Smooth muscle cell (in vitro differentiated cells): ENCODE data around the gene RAPGEF1. TPM values are rescaled to one million over a fixed set of nuclear protein-coding genes. Genes with fewer than 3 reads are reported as not detected.

ENCODE experiments used
- DNase-seq: peaks from one replicate; lab custom pipeline; 2025; ENCODE audit not compliant: unreplicated experiment; lab: John Stamatoyannopoulos, UW
- H2AFZ ChIP-seq: fragments of 200-600 bp; sonication (generic); 2 replicates; pipeline ENCODE4 v1.6.0; 2016; ENCODE audit warnings: antibody characterized with exemption, low read depth, mild to moderate bottlenecking
- H3F3A ChIP-seq: fragments of 200-600 bp; sonication (generic); 2 replicates; pipeline ENCODE4 v1.6.0; 2017; ENCODE audit warnings: antibody characterized with exemption, low read depth
- H3K27ac ChIP-seq: fragments of 200-600 bp; sonication (generic); 2 replicates; pipeline ENCODE4 v1.5.1; 2016; ENCODE audit warnings: low read depth, mild to moderate bottlenecking
- H3K27me3 ChIP-seq: fragments of 200-600 bp; sonication (generic); 2 replicates; pipeline ENCODE4 v1.6.1; 2016; ENCODE audit warnings: low read depth, mild to moderate bottlenecking
- H3K36me3 ChIP-seq: fragments of 200-600 bp; sonication (generic); 2 replicates; pipeline ENCODE4 v1.5.1; 2016; ENCODE audit warnings: low read depth
- H3K4me1 ChIP-seq: fragments of 200-600 bp; sonication (generic); 2 replicates; pipeline ENCODE4 v1.5.1; 2016; ENCODE audit warnings: low read depth
- H3K4me2 ChIP-seq: fragments of 200-600 bp; sonication (generic); 2 replicates; pipeline ENCODE4 v1.6.0; 2016; ENCODE audit warnings: mild to moderate bottlenecking
- H3K4me3 ChIP-seq: fragments of 200-600 bp; sonication (generic); 2 replicates; pipeline ENCODE4 v1.5.1; 2016; ENCODE audit warnings: mild to moderate bottlenecking
- H3K79me2 ChIP-seq: fragments of 200-600 bp; sonication (generic); 2 replicates; pipeline ENCODE4 v1.6.0; 2016; ENCODE audit warnings: low read depth, mild to moderate bottlenecking
- H3K9ac ChIP-seq: fragments of 200-600 bp; sonication (generic); 2 replicates; pipeline ENCODE4 v1.6.0; 2016; ENCODE audit warnings: low read depth
- H3K9me3 ChIP-seq: fragments of 200-600 bp; sonication (generic); replicated peaks from 2 replicates; pipeline ENCODE4 v1.5.1; 2016; ENCODE audit warnings: low read depth
- H4K20me1 ChIP-seq: fragments of 200-600 bp; sonication (generic); 2 replicates; pipeline ENCODE4 v1.6.0; 2016; ENCODE audit warnings: low read depth
- CTCF ChIP-seq: fragments of 200-600 bp; sonication (generic); IDR thresholded peaks from 2 replicates; pipeline ENCODE4 v1.5.1; 2017; ENCODE audit warnings: borderline replicate concordance, mild to moderate bottlenecking, antibody characterized with exemption; ENCODE audit not compliant: insufficient read depth, poor library complexity, severe bottlenecking
- WGBS: methylation state at CpG from one replicate; pipeline ENCODE4 v1.1.7; 2016; ENCODE audit warnings: low lambda C conversion rate; 5-methylcytosine and 5-hydroxymethylcytosine counted together
- polyA plus RNA-seq: library from polyadenylated mRNA; unstranded; fragments of >200 nt; fragmentation: Nextera tagmentation; extraction: Ambion mirVana; gene quantifications from 2 replicates; pipeline ENCODE4 v1.2.1, GENCODE V29; 2016
- total RNA-seq: library from RNA; depleted of rRNA; stranded (reverse); fragments of >200 nt; gene quantifications from 2 replicates; pipeline ENCODE4 v1.2.3, GENCODE V29; 2014

Gene RAPGEF1
- total and polyA plus RNA-seq, 2 experiments from 2014 or later, result 16.4 to 17.8 TPM

- Histone ChIP-seq H2AFZ (no peak overlapping the region), H3K36me3 (no peaks in the 10 kb centered on the region), H3K9me3 (no peaks in the 10 kb centered on the region), H3K27ac (no peak overlapping the region), H3K4me1 (no peaks in the 10 kb centered on the region), H4K20me1 (no peaks in the 10 kb centered on the region), H3K27me3 (no peaks in the 10 kb centered on the region), H3K9ac (no peak overlapping the region), H3K4me2 (no peak overlapping the region), H3K4me3 (no peak overlapping the region), H3K79me2 (no peaks in the 10 kb centered on the region), H3F3A (no peaks in the 10 kb centered on the region)
- TF ChIP-seq CTCF, result no peak
- 73% methylated on average over 8 of the region's 8 CpGs for WGBS
- no peak for DNase-seq
Measured at GRCh38 chr9:131744720-131745201, 4.9 kb upstream of the RAPGEF1 start.

GRCh38 chr9:131744171-131744719, 4.4 kb upstream of the RAPGEF1 start:
- H3K4me1 ChIP-seq, result no peaks in the 10 kb centered on the region
- H3K4me2 ChIP-seq, result no peak overlapping the region
- no peak for DNase-seq
- H3K79me2 ChIP-seq, result peaks cover under 1% of the 10 kb centered on the region
- H3K4me3 ChIP-seq, result no peak overlapping the region
- H3F3A ChIP-seq, result no peaks in the 10 kb centered on the region
- no peaks in the 10 kb centered on the region for H3K36me3 ChIP-seq
- H3K9ac ChIP-seq, result no peak overlapping the region
- H3K27ac ChIP-seq, result no peak overlapping the region
- no peak overlapping the region for H2AFZ ChIP-seq
- no peaks in the 10 kb centered on the region for H4K20me1 ChIP-seq
- no peaks in the 10 kb centered on the region for H3K27me3 ChIP-seq
- WGBS, result 77% methylated on average over 9 of the region's 9 CpGs
- no peaks in the 10 kb centered on the region for H3K9me3 ChIP-seq
- no peak for TF ChIP-seq CTCF

GRCh38 chr9:131743501-131743900, 3.6 kb upstream of the RAPGEF1 start:
- WGBS, result 81% methylated on average over 1 of the region's 1 CpG

More at GRCh38 chr9:131743501-131743900, 3.6 kb upstream of the RAPGEF1 start:
- no peaks in the 10 kb centered on the region for H3K27me3 ChIP-seq
- H2AFZ ChIP-seq, result no peak overlapping the region
- peaks cover 8% of the 10 kb centered on the region for H3K79me2 ChIP-seq
- no peak for DNase-seq
- H3K4me3 ChIP-seq, result no peak overlapping the region
- peaks cover 6% of the 10 kb centered on the region for H4K20me1 ChIP-seq
- H3K36me3 ChIP-seq, result no peaks in the 10 kb centered on the region
- H3K27ac ChIP-seq, result no peak overlapping the region
- no peak overlapping the region for H3K9ac ChIP-seq
- no peaks in the 10 kb centered on the region for H3F3A ChIP-seq
- no peak overlapping the region for H3K4me2 ChIP-seq
- H3K9me3 ChIP-seq, result no peaks in the 10 kb centered on the region
- no peak for TF ChIP-seq CTCF
- peaks cover 7% of the 10 kb centered on the region for H3K4me1 ChIP-seq
